HG02973 (cell line): ENCODE measurements around the gene CXCL17.
"Not testable (repeated sequence)": the region's sequence is repeated elsewhere in the genome, so short reads cannot be mapped to it uniquely, and the experiment has no call there.

Experiments
- ATAC-seq: cut with Tn5 transposase; IDR thresholded peaks from one replicate; pipeline ENCODE4 v1.9.1; 2021; ENCODE audit warnings: moderate library complexity; ENCODE audit not compliant: unreplicated experiment

CXCL17 gene

GRCh38 chr19:42442833-42443232 is at the start of gene CXCL17:
CXCL17 (minus strand) TSS chr19:42442946; CDS start chr19:42442832, 114 bp downstream.
- no peak for ATAC-seq

- ATAC-seq: no peak
Observed at GRCh38 chr19:42488783-42489521, 46.2 kb upstream of the CXCL17 start.

- no peak for ATAC-seq
Observed at GRCh38 chr19:42487798-42488178, 45.0 kb upstream of the CXCL17 start.

GRCh38 chr19:42487032-42487797 is 44.5 kb upstream of the CXCL17 start:
- ATAC-seq: no peak

GRCh38 chr19:42485036-42485435 is 42.3 kb upstream of the CXCL17 start:
- ATAC-seq: not testable (repeated sequence)

GRCh38 chr19:42480335-42481095 is 37.8 kb upstream of the CXCL17 start:
- ATAC-seq: no peak

GRCh38 chr19:42479736-42480135 is 37.0 kb upstream of the CXCL17 start:
- ATAC-seq: no peak

GRCh38 chr19:42478765-42479311 is 36.1 kb upstream of the CXCL17 start:
- no peak for ATAC-seq

GRCh38 chr19:42477933-42478332 is 35.2 kb upstream of the CXCL17 start:
- no peak for ATAC-seq

GRCh38 chr19:42477117-42477516 is 34.4 kb upstream of the CXCL17 start:
- ATAC-seq: no peak

GRCh38 chr19:42475366-42475765 is 32.6 kb upstream of the CXCL17 start:
- no peak for ATAC-seq

GRCh38 chr19:42474743-42475142 is 32.0 kb upstream of the CXCL17 start:
- no peak for ATAC-seq

GRCh38 chr19:42473686-42474085 is 30.9 kb upstream of the CXCL17 start:
- ATAC-seq: no peak

GRCh38 chr19:42472402-42473147 is 29.8 kb upstream of the CXCL17 start:
- no peak for ATAC-seq

GRCh38 chr19:42471554-42472249 is 29.0 kb upstream of the CXCL17 start:
- no peak for ATAC-seq

GRCh38 chr19:42469311-42470235 is 26.8 kb upstream of the CXCL17 start:
- ATAC-seq: no peak

- ATAC-seq: no peak
Observed at GRCh38 chr19:42468273-42468796, 25.6 kb upstream of the CXCL17 start.

- ATAC-seq: no peak
Observed at GRCh38 chr19:42467183-42467760, 24.5 kb upstream of the CXCL17 start.
